Neuronal stem cell (in vitro differentiated cells): Measurements from ENCODE around the gene NUDT3.
"Not testable (repeated sequence)": the region's sequence is repeated elsewhere in the genome, so short reads cannot be mapped to it uniquely, and the experiment has no call there.

ENCODE experiments used
- DNase-seq: peaks from one replicate; pipeline ENCODE4 v3.0.0-alpha.2; 2013; ENCODE audit warnings: low spot score
- H2AFZ ChIP-seq: one replicate; pipeline ENCODE4 v1.6.1; 2013; ENCODE audit warnings: mild to moderate bottlenecking, low read length, inconsistent platforms
- H2AK5ac ChIP-seq: 2 replicates; pipeline ENCODE4 v1.6.1; 2013; ENCODE audit warnings: low read depth, mild to moderate bottlenecking, inconsistent platforms, low read length, moderate library complexity, mixed read lengths
- H2BK120ac ChIP-seq: 2 replicates; pipeline ENCODE4 v1.6.1; 2013; ENCODE audit warnings: low read depth, mild to moderate bottlenecking, inconsistent platforms, low read length, moderate library complexity, mixed read lengths
- H2BK12ac ChIP-seq: one replicate; pipeline ENCODE4 v1.6.1; 2013; ENCODE audit warnings: low read length, inconsistent platforms
- H2BK15ac ChIP-seq: 2 replicates; pipeline ENCODE4 v1.6.1; 2013; ENCODE audit warnings: mild to moderate bottlenecking, low read length, inconsistent platforms, mixed read lengths
- H2BK5ac ChIP-seq: one replicate; pipeline ENCODE4 v1.6.1; 2013; ENCODE audit warnings: inconsistent platforms, mild to moderate bottlenecking, low read length, moderate library complexity
- H3K14ac ChIP-seq: one replicate; pipeline ENCODE4 v1.6.1; 2013; ENCODE audit warnings: low read length, inconsistent platforms
- H3K18ac ChIP-seq: 2 replicates; pipeline ENCODE4 v1.6.1; 2013; ENCODE audit warnings: low read length, inconsistent platforms
- H3K23ac ChIP-seq: 2 replicates; pipeline ENCODE4 v1.6.1; 2013; ENCODE audit warnings: low read depth, mild to moderate bottlenecking, mixed read lengths, low read length, inconsistent platforms; ENCODE audit not compliant: poor library complexity
- H3K27ac ChIP-seq: replicated peaks from 3 replicates; pipeline ENCODE4 v1.5.1; 2013; ENCODE audit warnings: low read length, inconsistent platforms
- H3K27me3 ChIP-seq, 3 experiments: 2 replicates each; pipeline ENCODE4 v1.6.1; 2013; ENCODE audit warnings: low read length in 3 of 3, mild to moderate bottlenecking in 2 of 3, inconsistent platforms in 1 of 3, low read depth in 1 of 3, mixed read lengths in 1 of 3, moderate library complexity in 1 of 3; ENCODE audit not compliant: control insufficient read depth in 3 of 3, insufficient read depth in 3 of 3
- H3K36me3 ChIP-seq, 2 donors: replicated peaks in 1 of 2; 2 replicates each; pipeline ENCODE4 v1.6.1; 2013; ENCODE audit warnings: low read length in 2 of 2; ENCODE audit not compliant: control insufficient read depth in 2 of 2, insufficient read depth in 2 of 2
- H3K4ac ChIP-seq: 2 replicates; pipeline ENCODE4 v1.6.1; 2013; ENCODE audit warnings: inconsistent platforms, mild to moderate bottlenecking, low read length, moderate library complexity
- H3K4me1 ChIP-seq, 2 donors: 1 replicate in 1 of 2; 2 replicates in 1 of 2; pipeline ENCODE4 v1.6.1; 2013; ENCODE audit warnings: low read length in 2 of 2, low read depth in 1 of 2; ENCODE audit not compliant: control insufficient read depth in 2 of 2, insufficient read depth in 1 of 2
- H3K4me2 ChIP-seq: one replicate; pipeline ENCODE4 v1.6.1; 2013; ENCODE audit warnings: mild to moderate bottlenecking, low read length, inconsistent platforms; ENCODE audit not compliant: insufficient read depth, poor library complexity, severe bottlenecking
- H3K4me3 ChIP-seq, 2 donors: 2 replicates each; pipeline ENCODE4 v1.5.1; 2013; ENCODE audit warnings: low read length in 2 of 2, mild to moderate bottlenecking in 2 of 2, inconsistent platforms in 1 of 2, moderate library complexity in 1 of 2
- H3K79me1 ChIP-seq: one replicate; pipeline ENCODE4 v1.6.1; 2013; ENCODE audit warnings: low read depth, mild to moderate bottlenecking, inconsistent platforms, low read length, moderate library complexity
- H3K9ac ChIP-seq: one replicate; pipeline ENCODE4 v1.6.1; 2013; ENCODE audit warnings: mild to moderate bottlenecking, low read depth, low read length, inconsistent platforms; ENCODE audit not compliant: poor library complexity
- H3K9me3 ChIP-seq, 2 donors: replicated peaks in 1 of 2; 2 replicates each; pipeline versions ENCODE3 to v1.6.1; 2013; ENCODE audit warnings: low read length in 2 of 2, mild to moderate bottlenecking in 2 of 2, inconsistent platforms in 1 of 2, low read depth in 1 of 2, mixed read lengths in 1 of 2, moderate library complexity in 1 of 2; ENCODE audit not compliant: control insufficient read depth in 2 of 2, insufficient read depth in 1 of 2
- H4K8ac ChIP-seq: one replicate; pipeline ENCODE4 v1.6.1; 2013; ENCODE audit warnings: low read depth, mild to moderate bottlenecking, inconsistent platforms, low read length, moderate library complexity
- H4K91ac ChIP-seq: one replicate; pipeline ENCODE4 v1.6.1; 2013; ENCODE audit warnings: low read length, low read depth, mild to moderate bottlenecking, inconsistent platforms; ENCODE audit not compliant: poor library complexity
- WGBS, 2 donors: extraction: QIAGEN DNeasy Blood & Tissue Kit; methylation state at CpG; one replicate each; pipeline ENCODE4 v1.1.7; 2013; ENCODE audit warnings: missing lambda C conversion rate in 2 of 2, mixed read lengths in 1 of 2; ENCODE audit not compliant: insufficient read length in 2 of 2, insufficient replicate concordance in 1 of 2; ENCODE audit errors: extremely low coverage in 2 of 2; 5-methylcytosine and 5-hydroxymethylcytosine counted together

NUDT3 gene

GRCh38 chr6:34273242-34273805, 119.1 kb downstream of the NUDT3 start:
- H2AK5ac ChIP-seq, result no peak overlapping the region
- no peak overlapping the region for H3K18ac ChIP-seq
- H3K4me2 ChIP-seq, result no peak overlapping the region
- WGBS, 2 donors, result no CpG with 5 or more reads among the region's 3 CpGs
- H3K4ac ChIP-seq, result no peak overlapping the region
- no peak overlapping the region for H2BK12ac ChIP-seq
- H2BK120ac ChIP-seq, result no peak overlapping the region
- no peak overlapping the region for H3K23ac ChIP-seq
- no peak overlapping the region for H2BK5ac ChIP-seq
- no peak overlapping the region for H2BK15ac ChIP-seq
- H4K8ac ChIP-seq, result no peak overlapping the region
- H2AFZ ChIP-seq, result no peak overlapping the region
- no peak overlapping the region for H3K9ac ChIP-seq
- no peak overlapping the region for H3K27ac ChIP-seq
- no peak overlapping the region for H4K91ac ChIP-seq
- H3K9me3 ChIP-seq, result no peaks in the 10 kb centered on the region
- no peaks in the 10 kb centered on the region for H3K79me1 ChIP-seq
- DNase-seq, result no peak
- no peak overlapping the region for H3K14ac ChIP-seq
- peaks cover 0 to 2% (median 0%) of the 10 kb centered on the region in 3 experiments for H3K27me3 ChIP-seq
- no peak overlapping the region for H3K4me3 ChIP-seq
- peaks cover 0 to 2% of the 10 kb centered on the region in 2 donors for H3K4me1 ChIP-seq
- H3K36me3 ChIP-seq, result peaks cover 0 to 3% of the 10 kb centered on the region in 2 donors

- no peaks in the 10 kb centered on the region for H3K36me3 ChIP-seq
- H3K27me3 ChIP-seq, result peaks cover 0 to 2% (median 0%) of the 10 kb centered on the region in 3 experiments
- no peak overlapping the region for H4K8ac ChIP-seq
- no peak overlapping the region for H2AFZ ChIP-seq
- no peak overlapping the region for H3K14ac ChIP-seq
- no peak overlapping the region for H2BK12ac ChIP-seq
- no peak for DNase-seq
- no peak overlapping the region for H2AK5ac ChIP-seq
- peak overlapping the region in 1 of 2 donors; percentile 41 for H3K4me3 ChIP-seq
- H3K9me3 ChIP-seq, result no peaks in the 10 kb centered on the region
- no peak overlapping the region for H3K9ac ChIP-seq
- no peak overlapping the region for H2BK120ac ChIP-seq
- no peak overlapping the region for H2BK5ac ChIP-seq
- no peaks in the 10 kb centered on the region for H3K79me1 ChIP-seq
- no peak overlapping the region for H3K4me2 ChIP-seq
- WGBS, 2 donors, result no CpG with 5 or more reads among the region's 13 CpGs
- H2BK15ac ChIP-seq, result no peak overlapping the region
- no peak overlapping the region for H3K23ac ChIP-seq
- no peak overlapping the region for H4K91ac ChIP-seq
- no peak overlapping the region for H3K4ac ChIP-seq
- H3K4me1 ChIP-seq, result peaks cover 0 to 2% of the 10 kb centered on the region in 2 donors
- peak overlapping the region; percentile 7 for H3K18ac ChIP-seq
- H3K27ac ChIP-seq, result no peak overlapping the region
Observed at GRCh38 chr6:34272013-34272926, 120.2 kb downstream of the NUDT3 start.

GRCh38 chr6:34269658-34270341, 122.7 kb downstream of the NUDT3 start:
- H3K4me2 ChIP-seq, H3K4me1 ChIP-seq, H3K9me3 ChIP-seq, H3K14ac ChIP-seq, H3K27me3 ChIP-seq, H3K9ac ChIP-seq, H2AK5ac ChIP-seq, H2BK15ac ChIP-seq, H2BK120ac ChIP-seq, DNase-seq, H3K79me1 ChIP-seq, H4K8ac ChIP-seq, H3K36me3 ChIP-seq, H3K4me3 ChIP-seq, H2BK12ac ChIP-seq, H4K91ac ChIP-seq, H3K18ac ChIP-seq, H3K27ac ChIP-seq, H2AFZ ChIP-seq, H3K4ac ChIP-seq, H2BK5ac ChIP-seq, H3K23ac ChIP-seq: not testable (repeated sequence)
- no CpG with 5 or more reads among the region's 17 CpGs for WGBS, 2 donors

GRCh38 chr6:34269132-34269531, 123.3 kb downstream of the NUDT3 start:
- not testable (repeated sequence) for H2AK5ac ChIP-seq, H3K23ac ChIP-seq, H3K36me3 ChIP-seq, H2BK12ac ChIP-seq, H4K8ac ChIP-seq, H3K27me3 ChIP-seq, H3K14ac ChIP-seq, H3K18ac ChIP-seq, H3K9ac ChIP-seq, H4K91ac ChIP-seq, DNase-seq, H2BK120ac ChIP-seq, H3K4ac ChIP-seq, H3K9me3 ChIP-seq, H3K79me1 ChIP-seq, H3K4me2 ChIP-seq, H3K4me1 ChIP-seq, H2BK15ac ChIP-seq, H2AFZ ChIP-seq, H3K4me3 ChIP-seq, H3K27ac ChIP-seq, H2BK5ac ChIP-seq
- no CpG with 5 or more reads among the region's 25 CpGs for WGBS, 2 donors
